K562 (cell line): ENCODE data around the gene RBBP8. TPM values are rescaled to one million over a fixed set of nuclear protein-coding genes. Genes with fewer than 3 reads are reported as not detected.

Source experiments
- ATAC-seq: fragments of 200-7000 bp; cut with Tn5 transposase; 3 replicates; pipeline ENCODE4 v1.9.1; 2020; ENCODE audit warnings: moderate library complexity
- BruUV-seq: library from RNA; stranded (reverse); fragments of 400-500 nt; replicated peaks from 2 replicates; lab custom pipeline; 2021; lab: Mats Ljungman, UMichigan
- CTCF ChIA-PET: fragments of 300-600 bp; formaldehyde crosslinking; extraction: SDS; loops from one replicate; lab custom pipeline; 2021; ENCODE audit warnings: low intra/inter-chr PET ratio; lab: Yijun Ruan, JAX
- POLR2A ChIA-PET: fragments of 300-600, 350-650 bp; sonication (Branson Sonifier 250); formaldehyde crosslinking; extraction: SDS; loops from one replicate; lab custom pipeline; 2021; ENCODE audit warnings: antibody characterized with exemption, inconsistent platforms; lab: Yijun Ruan, JAX
- DNase-seq, 4 experiments: peaks; one replicate each; pipeline versions ENCODE4 v3.0.0 to v3.0.0-alpha.2; 2011 to 2018; ENCODE audit warnings: low spot score in 3 of 4, mixed read lengths in 3 of 4; ENCODE audit errors: extremely low read depth in 1 of 4
- FAIRE-seq: peaks from 2 replicates; lab custom pipeline; 2011; peaks lifted over from hg19 to GRCh38; lab: Jason Lieb, UNC
- H2AFZ ChIP-seq: 2 replicates; pipeline ENCODE4 v1.6.0; 2011; ENCODE audit warnings: low read depth, low read length, control low read depth, inconsistent platforms
- H3K27ac ChIP-seq: fragments of 200-600 bp; 3 replicates; pipeline ENCODE4 v1.8.0; 2011; ENCODE audit warnings: low read depth, mild to moderate bottlenecking, control low read depth, inconsistent platforms, low read length, moderate library complexity, mixed read lengths; ENCODE audit errors: extremely low read depth
- H3K27me3 ChIP-seq, 2 experiments: fragments of 300-600 bp in 1 of 2; 2 replicates in 1 of 2; 3 replicates in 1 of 2; pipeline versions ENCODE4 v1.6.0 to v1.8.0; 2011; ENCODE audit warnings: inconsistent platforms in 2 of 2, low read length in 2 of 2, mild to moderate bottlenecking in 1 of 2, mixed read lengths in 1 of 2, moderate library complexity in 1 of 2; ENCODE audit not compliant: control insufficient read depth in 2 of 2, insufficient read depth in 2 of 2
- H3K36me3 ChIP-seq: fragments of 300-600 bp; 3 replicates; pipeline ENCODE4 v1.8.0; 2011; ENCODE audit warnings: mild to moderate bottlenecking, low read length, inconsistent platforms; ENCODE audit not compliant: control insufficient read depth, insufficient read depth
- H3K4me1 ChIP-seq, 2 experiments: fragments of 200-600 bp in 1 of 2; replicated peaks in 1 of 2; 2 replicates in 1 of 2; 3 replicates in 1 of 2; pipeline versions ENCODE4 v1.5.1 to v1.8.0; 2011; ENCODE audit warnings: inconsistent platforms in 2 of 2, low read length in 2 of 2, mild to moderate bottlenecking in 1 of 2, mixed read lengths in 1 of 2, moderate library complexity in 1 of 2; ENCODE audit not compliant: control insufficient read depth in 2 of 2, insufficient read depth in 2 of 2
- H3K4me2 ChIP-seq: 2 replicates; pipeline ENCODE4 v1.6.1; 2011; ENCODE audit warnings: low read length, control low read depth, inconsistent platforms, mixed read lengths; ENCODE audit not compliant: insufficient read depth
- H3K4me3 ChIP-seq: fragments of 200-600 bp; sonication (generic), shearing (Covaris generic); 2 replicates; pipeline ENCODE4 v1.5.1; 2016; ENCODE audit warnings: control low read depth, inconsistent platforms
- H3K79me2 ChIP-seq: fragments of 200-600 bp; 3 replicates; pipeline ENCODE4 v1.8.0; 2011; ENCODE audit warnings: low read length, inconsistent platforms; ENCODE audit not compliant: control insufficient read depth, insufficient read depth
- H3K9ac ChIP-seq, 2 experiments: 2 replicates each; pipeline versions ENCODE4 v1.6.0 to v1.6.1; 2011; ENCODE audit warnings: low read depth in 2 of 2, low read length in 2 of 2, control low read depth in 1 of 2, inconsistent platforms in 1 of 2, mild to moderate bottlenecking in 1 of 2, mixed read lengths in 1 of 2; ENCODE audit not compliant: insufficient read depth in 1 of 2
- H3K9me1 ChIP-seq: one replicate; pipeline ENCODE4 v1.6.0; 2011; ENCODE audit warnings: inconsistent platforms, mild to moderate bottlenecking, low read length, moderate library complexity; ENCODE audit not compliant: control insufficient read depth, insufficient read depth
- H3K9me3 ChIP-seq: replicated peaks from 2 replicates; pipeline ENCODE4 v1.5.1; 2011; ENCODE audit warnings: low read depth, low read length, inconsistent platforms; ENCODE audit not compliant: control insufficient read depth, insufficient read depth
- H4K20me1 ChIP-seq: replicated peaks from 2 replicates; pipeline ENCODE4 v1.6.1; 2011; ENCODE audit warnings: low read length, inconsistent platforms, mixed read lengths; ENCODE audit not compliant: control insufficient read depth, insufficient read depth
- CHD2 ChIP-seq: IDR thresholded peaks from 2 replicates; pipeline ENCODE4 v1.6.1; 2011; ENCODE audit warnings: low read depth, low read length
- CXXC5 ChIP-seq: fragments of 250-450 bp; sonication (Bioruptor Pico); IDR thresholded peaks from 2 replicates; pipeline ENCODE4 v1.8.0; 2022; ENCODE audit warnings: inconsistent platforms, mild to moderate bottlenecking, moderate library complexity
- ESRRA ChIP-seq: fragments of 450-650 bp; IDR thresholded peaks from 2 replicates; pipeline ENCODE4 v1.6.1; 2014; ENCODE audit warnings: low read depth, mild to moderate bottlenecking, moderate library complexity, borderline replicate concordance
- FOXA3 ChIP-seq, 2 experiments: fragments of 450-650 bp in 1 of 2; sonication (generic) in 1 of 2; formaldehyde crosslinking; IDR thresholded peaks in 1 of 2; conservative IDR thresholded peaks in 1 of 2; 2 replicates each; pipeline versions ENCODE4 v1.4.0 to v1.8.0; 2020 to 2022; ENCODE audit warnings: mild to moderate bottlenecking in 2 of 2, missing genetic modification reagents in 1 of 2
- HDAC6 ChIP-seq: IDR thresholded peaks from 2 replicates; pipeline ENCODE4 v1.6.1; 2012; ENCODE audit warnings: low read depth, mild to moderate bottlenecking, control low read depth, inconsistent platforms, low read length, moderate library complexity
- HNRNPUL1 ChIP-seq: fragments of 200-400 bp; formaldehyde crosslinking; IDR thresholded peaks from 2 replicates; pipeline ENCODE4 v1.6.1; 2017; ENCODE audit warnings: low read length
- KLF1 ChIP-seq: fragments of 450-650 bp; IDR thresholded peaks from 2 replicates; pipeline ENCODE4 v1.6.1; 2016; ENCODE audit warnings: missing genetic modification characterization, missing compliant biosample characterization
- SAFB ChIP-seq: fragments of 200-400 bp; formaldehyde crosslinking; IDR thresholded peaks from 2 replicates; pipeline ENCODE4 v1.6.1; 2017; ENCODE audit warnings: low read depth, low read length, borderline replicate concordance
- SMARCE1 ChIP-seq: fragments of 450-650 bp; IDR thresholded peaks from 2 replicates; pipeline ENCODE4 v1.7.1; 2016; ENCODE audit warnings: mild to moderate bottlenecking
- SOX6 ChIP-seq: fragments of 450-650 bp; IDR thresholded peaks from 2 replicates; pipeline ENCODE4 v1.6.1; 2014; ENCODE audit warnings: mild to moderate bottlenecking
- TBP ChIP-seq: optimal IDR thresholded peaks from 2 replicates; pipeline ENCODE3; 2011; ENCODE audit warnings: low read depth, low read length, improper control_type of control experiment
- TSC22D4 ChIP-seq: fragments of 450-650 bp; IDR thresholded peaks from 2 replicates; pipeline ENCODE4 v1.6.1; 2016; ENCODE audit warnings: missing genetic modification characterization, missing biosample characterization, control low read depth
- WGBS: fragments of 100-300 bp; shearing (Covaris generic); methylation state at CpG from one replicate; pipeline ENCODE4 v1.1.6; 2016; ENCODE audit warnings: low coverage, mixed read lengths; ENCODE audit not compliant: insufficient coverage; ENCODE audit errors: missing lambda C conversion rate; 5-methylcytosine and 5-hydroxymethylcytosine counted together
- in situ Hi-C: fragments of 300-500 bp; cut with MboI; formaldehyde crosslinking; loops from 4 replicates; pipeline ENCODE4 v1.15.0; 2018; ENCODE audit warnings: inconsistent platforms, mixed read lengths
- intact Hi-C: fragments of 100-400 bp; cut with micrococcal nuclease; formaldehyde crosslinking; loops from 2 replicates; pipeline ENCODE4 v1.14.2; 2022
- polyA plus RNA-seq, 8 experiments: library from polyadenylated mRNA; depleted of rRNA in 4 of 8; stranded (reverse) in 5 of 8; unstranded in 3 of 8; fragments of >200 nt; fragmentation: Nextera tagmentation in 2 of 8; fragmentation: Illumina TruSeq in 1 of 8; extraction: Ambion mirVana in 2 of 8; extraction: Trizol in 1 of 8; gene quantifications; 2 replicates each; pipeline versions ENCODE4 v1.2.1 to v1.2.3, GENCODE V29; 2011 to 2014; ENCODE audit warnings: inconsistent platforms in 1 of 8, missing spikeins in 1 of 8
- total RNA-seq, 7 experiments: library from RNA; depleted of rRNA in 6 of 7; stranded (reverse); fragments of >200 nt in 6 of 7; fragmentation: Illumina TruSeq in 2 of 7; extraction: Trizol in 2 of 7; gene quantifications; 2 replicates each; pipeline versions ENCODE4 v1.2.1 to v1.2.3, GENCODE V29; 2011 to 2021; ENCODE audit warnings: low replicate concordance in 1 of 7
- TF ChIP-seq, protein P1 (sequence below): fragments of 450-650 bp; IDR thresholded peaks from 2 replicates; pipeline ENCODE4 v1.6.1; 2016
- TF ChIP-seq, protein P2 (sequence below): fragments of 250-450 bp; sonication (Bioruptor Pico); IDR thresholded peaks from 2 replicates; pipeline ENCODE4 v1.4.0; 2020

RBBP8 gene
- total and polyA plus RNA-seq, 9 of the 15 experiments (the other 6 are each of a cell fraction or from before 2014, with no cell fraction given) = 28.4 to 63.1 (median 48.9) TPM

DNA sequence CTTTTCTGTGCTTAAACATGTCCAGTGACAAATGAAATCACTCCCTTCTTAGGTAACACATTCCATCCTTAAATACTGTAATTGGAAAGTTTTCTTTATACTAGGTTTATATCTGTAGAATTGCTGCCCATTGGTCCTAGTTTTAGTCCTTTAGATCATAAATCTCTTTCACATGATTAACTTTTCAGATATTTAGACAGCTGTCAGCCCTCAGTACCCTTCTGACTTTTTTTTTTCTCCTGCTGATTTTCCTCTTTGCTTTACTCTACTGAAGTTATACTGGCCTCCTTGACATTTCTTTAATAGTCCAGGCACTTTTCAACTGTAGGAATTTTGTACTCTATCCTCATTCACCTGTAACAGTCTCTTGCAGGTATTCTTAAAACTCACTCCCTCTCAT, 28.9 kb downstream of the RBBP8 start (continued):
- TF ChIP-seq TBP (no peak), TSC22D4 (tag) (no peak), KLF1 (no peak), ESRRA (no peak), SAFB (no peak), HNRNPUL1 (no peak), CHD2 (no peak), HDAC6 (no peak), CXXC5 (CRISPR knock-in tag) (no peak)
- TF ChIP-seq, protein P1, sequence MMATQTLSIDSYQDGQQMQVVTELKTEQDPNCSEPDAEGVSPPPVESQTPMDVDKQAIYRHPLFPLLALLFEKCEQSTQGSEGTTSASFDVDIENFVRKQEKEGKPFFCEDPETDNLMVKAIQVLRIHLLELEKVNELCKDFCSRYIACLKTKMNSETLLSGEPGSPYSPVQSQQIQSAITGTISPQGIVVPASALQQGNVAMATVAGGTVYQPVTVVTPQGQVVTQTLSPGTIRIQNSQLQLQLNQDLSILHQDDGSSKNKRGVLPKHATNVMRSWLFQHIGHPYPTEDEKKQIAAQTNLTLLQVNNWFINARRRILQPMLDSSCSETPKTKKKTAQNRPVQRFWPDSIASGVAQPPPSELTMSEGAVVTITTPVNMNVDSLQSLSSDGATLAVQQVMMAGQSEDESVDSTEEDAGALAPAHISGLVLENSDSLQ = peak; percentile 54

DNA sequence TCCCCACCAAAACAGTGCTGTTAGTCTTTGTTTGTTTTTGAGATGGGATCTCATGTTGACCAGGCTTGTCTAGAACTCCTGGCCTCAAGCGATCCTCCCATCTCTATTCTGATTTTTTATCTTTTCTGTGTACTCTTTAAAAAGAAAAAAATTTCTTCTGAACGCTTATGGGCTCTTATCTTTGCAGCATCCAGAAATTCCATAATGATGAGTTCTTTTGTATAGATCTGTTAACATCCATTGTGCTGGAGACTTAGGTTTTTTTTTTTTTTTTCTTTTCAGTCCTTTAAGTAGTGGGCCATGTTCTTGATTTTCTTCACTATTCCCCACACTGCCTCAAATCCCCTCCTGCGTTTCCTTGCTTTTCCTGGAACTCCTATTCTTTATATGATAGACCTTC, 31.0 kb downstream of the RBBP8 start:
- Histone ChIP-seq H3K9me3 (no peaks in the 10 kb centered on the region), H3K79me2 (peaks cover 7% of the 10 kb centered on the region), H3K4me3 (no peak overlapping the region), H3K9ac (no peak overlapping the region), H3K27me3 (no peaks in the 10 kb centered on the region), H3K36me3 (peaks cover 52% of the 10 kb centered on the region; the same call in 1 of the 3 replicates), H3K9me1 (no peaks in the 10 kb centered on the region), H3K27ac (no peak overlapping the region), H3K4me1 (no peaks in the 10 kb centered on the region), H2AFZ (no peak overlapping the region), H3K4me2 (no peak overlapping the region), H4K20me1 (no peaks in the 10 kb centered on the region)
- FAIRE-seq (no peak), ATAC-seq (no peak), DNase-seq (no peak)
- WGBS = 32% methylated on average over 3 of the region's 3 CpGs
- no TSS peak for BruUV-seq
- POLR2A ChIA-PET = interaction anchor here (0.6 to 1.6 kb wide), 3 partner anchors 9 to 197 kb away, joined by 3 to 5 read pairs (median 3); partner anchors contain the start of gene RBBP8
- CTCF ChIA-PET = no interaction called here
- TF ChIP-seq SOX6 (peak; percentile 26; the same call in 1 of the 2 replicates), SMARCE1 (0 out of 2 replicates have a peak, but pooled peaks have one; percentile 9), FOXA3 (CRISPR knock-in tag; conservative IDR thresholded peaks at IDR 0.05 in 1 of 2, IDR thresholded peaks at IDR 0.05 in 1 of 2) (peak in 1 of 2 experiments; percentile 14; a peak in 1 of 4 replicates)
- TF ChIP-seq, protein P2, sequence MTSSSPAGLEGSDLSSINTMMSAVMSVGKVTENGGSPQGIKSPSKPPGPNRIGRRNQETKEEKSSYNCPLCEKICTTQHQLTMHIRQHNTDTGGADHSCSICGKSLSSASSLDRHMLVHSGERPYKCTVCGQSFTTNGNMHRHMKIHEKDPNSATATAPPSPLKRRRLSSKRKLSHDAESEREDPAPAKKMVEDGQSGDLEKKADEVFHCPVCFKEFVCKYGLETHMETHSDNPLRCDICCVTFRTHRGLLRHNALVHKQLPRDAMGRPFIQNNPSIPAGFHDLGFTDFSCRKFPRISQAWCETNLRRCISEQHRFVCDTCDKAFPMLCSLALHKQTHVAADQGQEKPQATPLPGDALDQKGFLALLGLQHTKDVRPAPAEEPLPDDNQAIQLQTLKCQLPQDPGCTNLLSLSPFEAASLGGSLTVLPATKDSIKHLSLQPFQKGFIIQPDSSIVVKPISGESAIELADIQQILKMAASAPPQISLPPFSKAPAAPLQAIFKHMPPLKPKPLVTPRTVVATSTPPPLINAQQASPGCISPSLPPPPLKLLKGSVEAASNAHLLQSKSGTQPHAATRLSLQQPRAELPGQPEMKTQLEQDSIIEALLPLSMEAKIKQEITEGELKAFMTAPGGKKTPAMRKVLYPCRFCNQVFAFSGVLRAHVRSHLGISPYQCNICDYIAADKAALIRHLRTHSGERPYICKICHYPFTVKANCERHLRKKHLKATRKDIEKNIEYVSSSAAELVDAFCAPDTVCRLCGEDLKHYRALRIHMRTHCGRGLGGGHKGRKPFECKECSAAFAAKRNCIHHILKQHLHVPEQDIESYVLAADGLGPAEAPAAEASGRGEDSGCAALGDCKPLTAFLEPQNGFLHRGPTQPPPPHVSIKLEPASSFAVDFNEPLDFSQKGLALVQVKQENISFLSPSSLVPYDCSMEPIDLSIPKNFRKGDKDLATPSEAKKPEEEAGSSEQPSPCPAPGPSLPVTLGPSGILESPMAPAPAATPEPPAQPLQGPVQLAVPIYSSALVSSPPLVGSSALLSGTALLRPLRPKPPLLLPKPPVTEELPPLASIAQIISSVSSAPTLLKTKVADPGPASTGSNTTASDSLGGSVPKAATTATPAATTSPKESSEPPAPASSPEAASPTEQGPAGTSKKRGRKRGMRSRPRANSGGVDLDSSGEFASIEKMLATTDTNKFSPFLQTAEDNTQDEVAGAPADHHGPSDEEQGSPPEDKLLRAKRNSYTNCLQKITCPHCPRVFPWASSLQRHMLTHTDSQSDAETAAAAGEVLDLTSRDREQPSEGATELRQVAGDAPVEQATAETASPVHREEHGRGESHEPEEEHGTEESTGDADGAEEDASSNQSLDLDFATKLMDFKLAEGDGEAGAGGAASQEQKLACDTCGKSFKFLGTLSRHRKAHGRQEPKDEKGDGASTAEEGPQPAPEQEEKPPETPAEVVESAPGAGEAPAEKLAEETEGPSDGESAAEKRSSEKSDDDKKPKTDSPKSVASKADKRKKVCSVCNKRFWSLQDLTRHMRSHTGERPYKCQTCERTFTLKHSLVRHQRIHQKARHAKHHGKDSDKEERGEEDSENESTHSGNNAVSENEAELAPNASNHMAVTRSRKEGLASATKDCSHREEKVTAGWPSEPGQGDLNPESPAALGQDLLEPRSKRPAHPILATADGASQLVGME (CRISPR knock-in tag) = no peak
- intact Hi-C loops = no loop called here
- in situ Hi-C loops = no loop called here
